HG03280 (cell line): ENCODE results near the gene IRF9.

ENCODE experiments used
- ATAC-seq: cut with Tn5 transposase; IDR thresholded peaks from one replicate; pipeline ENCODE4 v1.9.1; 2021; ENCODE audit warnings: mild to moderate bottlenecking, moderate library complexity; ENCODE audit not compliant: unreplicated experiment

IRF9 gene

DNA sequence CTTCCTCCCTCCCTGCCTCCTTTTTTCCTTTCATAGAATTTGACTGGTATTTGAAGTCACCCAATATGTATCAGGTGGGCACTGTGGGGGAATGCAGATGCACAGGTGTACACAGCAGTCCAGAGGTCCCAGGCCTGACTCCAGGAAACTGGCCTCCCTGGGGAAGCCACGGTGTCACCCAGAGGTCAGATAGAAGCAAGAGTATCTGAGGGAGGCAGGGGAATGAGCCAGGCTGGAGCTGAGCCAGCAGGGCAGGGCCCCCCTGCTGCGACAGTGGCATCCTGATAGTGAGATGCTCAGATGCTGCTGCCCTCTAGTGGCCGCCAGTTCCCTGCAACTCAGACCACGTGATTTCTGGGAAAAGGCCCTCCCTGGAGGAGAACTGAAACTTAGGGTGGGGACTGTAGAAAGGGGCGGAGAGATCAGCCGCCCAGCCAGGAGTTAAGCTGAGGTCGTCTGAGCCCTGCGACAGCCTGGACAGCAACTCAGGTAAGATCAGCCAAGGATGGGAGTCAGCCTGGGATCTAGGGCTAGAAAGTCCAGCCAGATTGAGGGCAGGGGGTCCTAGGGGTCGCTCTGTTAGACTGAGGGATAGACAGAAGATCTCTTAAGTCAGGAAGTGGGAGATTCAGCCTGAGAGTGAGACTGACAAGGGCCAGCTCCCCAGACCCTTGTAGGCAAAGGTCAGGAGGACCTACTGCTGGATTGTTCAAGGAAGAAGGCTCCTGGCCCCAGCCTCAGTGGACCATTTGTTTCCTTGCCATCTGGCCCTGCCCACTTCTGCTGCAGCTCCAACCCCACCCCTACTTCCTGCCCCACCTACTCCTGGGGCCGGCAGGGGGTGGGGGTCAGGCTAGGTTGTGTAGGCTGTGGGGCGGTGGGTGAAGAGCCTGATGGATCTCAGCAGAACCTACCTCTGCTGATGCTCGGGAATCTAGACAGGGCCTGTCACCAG lies at the start of gene IRF9:
TSS of gene IRF9 (plus strand) at position 416 of the 955 bp plus-strand sequence. CDS start 880 bp downstream, outside the sequence.
- peak; percentile 82 for ATAC-seq

GRCh38 chr14:24113379-24113800 lies 47.7 kb upstream of the IRF9 start:
- ATAC-seq: no peak

- ATAC-seq: peak; percentile 29
Observed at GRCh38 chr14:24113801-24114531, 47.1 kb upstream of the IRF9 start.

GRCh38 chr14:24114532-24115421 lies 46.3 kb upstream of the IRF9 start, which contains the start of the genes DCAF11 and NRL:
DCAF11 (plus strand) TSS chr14:24114777; CDS start chr14:24115595, 818 bp downstream.
NRL (minus strand) TSS chr14:24114949; CDS start chr14:24082848, 32,101 bp downstream.
- ATAC-seq: peak; percentile 85

DNA sequence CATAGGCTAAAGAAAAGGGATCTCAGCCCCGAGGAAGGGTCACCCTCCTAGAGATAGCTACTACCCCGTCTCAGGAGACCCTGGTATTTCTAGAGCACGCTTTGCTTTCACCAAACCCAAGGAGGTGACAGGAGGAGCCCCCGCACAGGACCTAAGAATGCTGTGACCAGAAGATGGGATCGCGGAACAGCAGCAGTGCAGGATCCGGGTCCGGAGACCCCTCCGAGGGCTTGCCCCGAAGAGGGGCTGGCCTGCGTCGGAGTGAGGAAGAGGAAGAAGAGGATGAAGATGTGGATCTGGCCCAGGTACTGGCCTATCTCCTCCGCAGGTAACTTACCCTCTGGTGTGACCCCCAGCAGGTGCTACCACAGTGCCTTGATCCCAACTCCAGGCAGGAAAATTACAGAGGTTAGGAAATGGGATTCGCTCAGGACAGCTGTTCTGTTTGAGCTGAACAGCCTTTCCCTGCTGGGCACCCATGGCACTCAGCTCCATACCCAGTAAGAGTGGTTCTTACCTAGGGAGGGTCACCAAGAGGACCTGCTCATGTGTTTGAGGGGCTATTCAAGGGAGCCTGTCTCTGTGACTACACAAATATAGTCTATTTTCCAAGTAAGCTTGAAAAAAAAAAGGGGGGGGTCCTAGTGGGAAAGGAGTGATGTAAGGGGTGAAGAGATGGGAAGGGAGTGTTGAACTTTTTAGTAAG lies 45.5 kb upstream of the IRF9 start:
- ATAC-seq: no peak

DNA sequence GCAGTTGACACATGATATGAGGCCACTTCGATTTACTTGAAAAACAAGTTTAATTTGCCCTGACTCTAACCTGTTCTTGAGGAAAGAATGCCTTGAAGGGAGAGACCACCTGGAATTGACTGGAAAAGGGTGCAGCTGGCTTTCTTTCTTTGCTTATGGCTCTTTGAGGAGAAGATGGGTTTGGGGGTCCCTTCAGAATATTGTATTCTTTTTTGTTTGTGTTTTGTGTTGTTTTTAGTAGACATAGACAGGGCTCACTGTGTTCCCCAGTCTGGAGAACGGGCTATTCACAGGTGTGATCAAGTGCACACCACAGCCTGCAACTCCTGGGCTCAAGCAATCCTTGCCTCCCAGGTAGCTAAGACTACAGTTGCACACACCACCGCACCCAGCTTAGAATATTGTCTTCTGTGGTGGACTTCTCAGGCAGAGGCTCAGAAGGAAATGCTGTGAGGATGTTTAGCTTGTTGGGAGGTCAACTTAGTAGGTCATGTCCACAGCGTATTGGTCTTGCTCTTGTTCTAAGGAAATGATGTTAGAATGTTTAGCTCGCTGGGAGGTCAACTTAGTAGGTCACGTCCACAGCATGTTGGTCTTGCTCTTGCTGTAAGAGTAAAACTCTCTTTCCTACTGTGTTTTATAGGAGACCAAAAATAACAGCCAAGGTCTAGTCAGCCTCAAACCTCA lies 44.8 kb upstream of the IRF9 start:
- no peak for ATAC-seq

GRCh38 chr14:24117179-24117578 lies 43.9 kb upstream of the IRF9 start:
- no peak for ATAC-seq

DNA sequence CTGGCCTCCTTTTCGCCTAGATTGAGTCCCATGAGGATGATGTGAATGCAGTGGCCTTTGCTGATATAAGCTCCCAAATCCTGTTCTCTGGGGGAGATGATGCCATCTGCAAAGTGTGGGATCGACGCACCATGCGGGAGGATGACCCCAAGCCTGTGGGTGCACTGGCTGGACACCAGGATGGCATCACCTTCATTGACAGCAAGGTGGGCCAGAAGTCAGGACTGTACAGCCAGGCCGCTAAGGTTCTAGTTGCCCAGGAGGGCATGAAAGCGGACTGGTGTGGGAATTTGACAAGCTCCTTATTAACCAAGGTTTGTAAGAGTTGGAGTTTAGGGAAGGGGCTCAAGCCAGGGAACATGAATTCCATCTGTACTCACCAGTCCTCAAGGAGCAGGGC lies 41.4 kb upstream of the IRF9 start:
- no peak for ATAC-seq

- no peak for ATAC-seq
Observed at GRCh38 chr14:24121210-24121609, 39.9 kb upstream of the IRF9 start.

DNA sequence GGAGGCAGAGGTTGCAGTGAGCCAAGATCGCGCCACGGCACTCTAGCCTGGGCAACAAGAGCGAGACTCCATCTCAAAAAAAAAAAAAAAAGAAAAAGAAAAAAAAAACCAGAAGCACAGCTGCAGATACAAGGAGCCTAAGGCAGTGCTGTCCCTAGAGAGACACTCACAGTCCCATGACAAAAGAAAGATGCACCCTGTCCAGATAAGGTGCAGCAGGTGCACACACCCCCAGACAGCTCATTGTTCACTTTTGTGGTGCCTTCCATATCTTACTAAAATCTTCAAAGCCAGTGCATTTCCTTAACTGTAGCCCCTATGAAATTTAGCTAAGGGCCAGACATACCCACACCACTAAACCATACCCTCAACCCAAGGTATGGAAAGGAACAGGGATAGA lies 38.6 kb upstream of the IRF9 start:
- no peak for ATAC-seq

DNA sequence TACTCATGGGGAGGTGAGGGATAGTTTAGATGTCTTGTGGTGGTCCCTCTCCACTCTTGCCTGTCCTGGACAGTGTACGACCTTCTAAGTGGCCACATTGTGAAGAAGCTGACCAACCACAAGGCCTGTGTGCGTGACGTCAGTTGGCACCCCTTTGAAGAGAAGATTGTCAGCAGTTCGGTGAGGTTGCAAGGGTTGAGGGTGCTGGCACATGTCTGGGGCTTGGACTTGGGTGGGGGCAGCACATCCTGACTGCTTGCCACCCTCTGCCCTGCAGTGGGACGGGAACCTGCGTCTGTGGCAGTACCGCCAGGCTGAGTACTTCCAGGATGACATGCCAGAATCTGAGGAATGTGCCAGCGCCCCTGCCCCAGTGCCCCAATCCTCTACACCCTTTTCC lies 38.2 kb upstream of the IRF9 start:
- ATAC-seq: no peak

DNA sequence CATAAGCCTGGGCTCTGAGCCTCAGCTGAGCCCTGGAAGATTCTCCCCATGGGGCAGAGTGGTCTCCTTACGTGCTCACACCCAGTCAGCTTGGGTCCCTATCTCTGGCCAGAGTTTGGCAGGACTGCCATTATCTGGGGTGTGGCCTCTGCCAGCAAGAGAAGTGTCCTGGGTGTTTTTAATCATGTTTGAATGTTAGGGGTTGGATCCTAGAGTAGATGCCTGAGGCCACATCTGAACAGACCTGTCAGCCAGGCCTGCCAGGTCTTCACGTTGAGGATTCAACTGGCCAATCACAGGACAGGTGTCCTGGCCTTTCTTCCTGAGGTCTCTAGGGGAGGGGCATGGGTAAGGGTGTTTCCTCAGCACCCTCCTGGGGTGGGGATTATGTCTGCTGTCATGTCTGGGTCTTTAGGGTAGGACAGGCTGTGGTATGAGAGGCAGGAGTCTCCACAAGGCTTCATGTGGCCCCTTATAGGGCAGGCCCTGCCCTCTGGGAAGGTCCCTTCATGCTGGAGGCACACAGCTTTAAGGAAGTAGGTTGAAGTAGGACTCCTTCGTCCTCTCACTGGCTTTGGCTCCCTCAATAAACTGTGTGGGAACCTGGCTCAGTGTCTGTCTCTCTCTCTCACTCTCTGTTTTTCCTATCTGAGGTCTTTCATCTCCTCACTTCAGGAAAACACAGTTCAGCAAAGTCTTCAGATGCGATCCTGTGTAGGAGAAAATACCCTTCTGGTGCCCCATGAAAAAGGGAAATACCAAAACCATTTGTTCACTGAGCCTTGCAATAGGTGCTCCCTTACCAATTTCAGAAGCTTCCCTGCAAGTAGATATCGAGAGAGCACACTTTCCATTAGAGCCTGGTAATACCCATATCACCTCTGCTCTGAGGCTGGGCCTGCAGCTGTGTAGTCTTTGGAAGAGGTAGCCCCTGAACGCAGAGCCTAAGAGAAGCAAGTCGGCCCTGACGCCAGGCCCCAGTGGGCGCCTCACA lies 37.3 kb upstream of the IRF9 start:
- no peak for ATAC-seq

- ATAC-seq: no peak
Observed at GRCh38 chr14:24126939-24127338, 34.1 kb upstream of the IRF9 start.

- ATAC-seq: no peak
Observed at GRCh38 chr14:24127673-24128072, 33.4 kb upstream of the IRF9 start.

DNA sequence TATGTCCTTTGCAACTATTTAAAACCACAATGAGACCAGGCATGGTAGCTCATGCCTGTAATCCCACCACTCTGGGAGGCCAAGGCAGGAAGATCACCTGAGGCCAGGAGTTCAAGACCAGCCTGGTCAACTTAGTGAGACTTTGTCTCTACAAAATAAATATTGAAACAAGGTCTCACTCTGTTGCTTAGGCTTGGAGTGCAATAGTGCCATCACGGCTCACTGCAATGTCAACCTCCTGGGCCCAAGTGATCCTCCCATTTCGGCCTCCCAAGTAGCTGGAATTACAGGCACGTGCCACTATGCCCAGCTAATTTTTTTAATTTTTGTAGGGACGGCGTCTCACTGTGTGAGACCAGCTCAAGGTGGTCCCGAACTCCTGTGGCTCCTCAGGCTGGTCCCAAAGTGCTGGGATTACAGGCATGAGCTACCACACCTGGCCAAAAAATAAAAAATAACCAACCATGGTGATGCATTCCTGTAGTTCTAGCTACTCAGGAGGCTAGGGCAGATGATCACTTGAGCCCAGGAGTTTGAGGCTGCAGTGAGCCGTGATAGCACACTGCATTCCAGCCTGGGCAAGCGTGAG lies 31.6 kb upstream of the IRF9 start:
- ATAC-seq: no peak

- ATAC-seq: no peak
Observed at GRCh38 chr14:24130380-24130716, 30.7 kb upstream of the IRF9 start, which contains the start of gene FITM1. FITM1 (plus strand) TSS chr14:24130659; CDS start chr14:24131564, 905 bp downstream.

DNA sequence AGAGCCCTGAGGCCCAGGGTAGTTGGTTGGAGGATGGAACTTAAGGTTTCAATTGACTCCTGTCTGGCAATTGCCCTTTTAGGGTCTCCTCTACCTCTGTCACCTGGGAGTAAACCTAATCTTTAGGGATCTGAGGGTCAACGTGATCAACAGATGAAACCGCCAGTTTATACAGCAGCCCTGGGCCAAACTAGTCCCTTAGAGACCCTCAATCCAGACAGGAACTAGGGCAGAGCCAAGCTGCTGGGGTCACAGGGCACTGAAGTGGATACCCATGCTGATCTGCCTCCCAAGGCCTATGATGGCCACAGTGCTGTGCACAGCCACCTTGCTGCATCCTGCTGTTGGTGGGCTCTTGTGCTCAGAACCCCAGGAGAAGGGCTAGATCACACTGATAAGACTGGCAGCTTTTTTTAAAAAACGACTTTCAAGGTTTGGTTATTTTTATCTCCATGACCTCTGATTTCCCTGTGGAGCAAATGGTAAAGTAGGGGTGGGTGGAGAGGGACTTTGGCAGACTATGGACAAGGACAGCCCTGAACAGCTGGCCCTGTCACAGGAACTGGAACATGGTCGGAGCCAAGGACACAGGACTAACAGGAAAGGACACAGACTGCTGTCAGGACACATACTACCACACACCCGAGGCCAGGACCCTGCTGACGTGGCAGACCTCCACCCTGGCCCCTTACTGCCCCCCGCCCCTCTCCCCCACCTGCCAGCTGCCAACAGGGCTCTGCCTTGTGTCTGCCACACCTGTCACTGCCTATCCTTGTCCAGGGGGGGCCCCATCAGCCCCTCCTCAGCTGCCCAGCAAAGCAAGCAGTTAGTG lies 30.1 kb upstream of the IRF9 start:
- ATAC-seq: no peak
